ENCODE measurements around the gene BACH2. TPM values are rescaled to one million over a fixed set of nuclear protein-coding genes. Genes with fewer than 3 reads are reported as not detected.

Gene BACH2
- total RNA-seq, 1 donor from 2014 or later, result 90.4 TPM

GRCh38 chr6:90289902-90290301, 6.7 kb downstream of the BACH2 start:
- H3K27ac Mint-ChIP-seq, result peak overlapping the region; percentile 74
- peaks cover 52% of the 10 kb centered on the region for H3K36me3 Mint-ChIP-seq (ENCODE audit: low read depth)
- ATAC-seq (ENCODE audit: low read depth) (no peak), DNase-seq (no peak)
- H3K9me3 Mint-ChIP-seq, result no peaks in the 10 kb centered on the region
- ChIA-PET CTCF (interaction anchor here (1.3 to 8.1 kb wide), 5 partner anchors 71 to 349 kb away, joined by 3 to 88 read pairs (median 18); no protein-coding TSS in a partner anchor), POLR2A (interaction anchor here (1.2 to 6.5 kb wide), 2 partner anchors 6 to 189 kb away, joined by 3 to 99 read pairs; partner anchors contain the start of gene BACH2)
- H3K4me3 Mint-ChIP-seq, result no peak overlapping the region
- intact Hi-C loops (cut with micrococcal nuclease), result loop anchor here (5.0 to 10.0 kb wide), 3 partner anchors 105 to 1205 kb away; partner anchors contain the start of gene PNRC1
- no peaks in the 10 kb centered on the region for H3K27me3 Mint-ChIP-seq
- peaks cover 98% of the 10 kb centered on the region for H3K4me1 Mint-ChIP-seq
- no peak for TF ChIP-seq CTCF (IDR thresholded peaks at IDR 0.05)

- Mint-ChIP-seq H3K27ac (peak overlapping the region; percentile 15), H3K9me3 (no peaks in the 10 kb centered on the region), H3K27me3 (no peaks in the 10 kb centered on the region), H3K4me1 (peaks cover 95% of the 10 kb centered on the region), H3K36me3 (ENCODE audit: low read depth) (peaks cover 47% of the 10 kb centered on the region), H3K4me3 (no peak overlapping the region)
- ChIA-PET CTCF (interaction anchor here (0.9 to 8.1 kb wide), 8 partner anchors 14 to 347 kb away, joined by 3 to 88 read pairs (median 13); no protein-coding TSS in a partner anchor), POLR2A (interaction anchor here (0.9 to 6.5 kb wide), 12 partner anchors 7 to 459 kb away, joined by 3 to 99 read pairs (median 4); partner anchors contain the start of genes BACH2 and CASP8AP2)
- no peak for ATAC-seq (ENCODE audit: low read depth)
- DNase-seq, result no peak
- intact Hi-C loops (cut with micrococcal nuclease), result loop anchor here (1.0 to 10.0 kb wide), 3 partner anchors 166 to 1204 kb away; partner anchors contain the start of gene PNRC1
- no peak for TF ChIP-seq CTCF (IDR thresholded peaks at IDR 0.05)
Measured at GRCh38 chr6:90288404-90288803, 8.2 kb downstream of the BACH2 start.

GRCh38 chr6:90286884-90287488, 9.7 kb downstream of the BACH2 start:
- no peaks in the 10 kb centered on the region for H3K27me3 Mint-ChIP-seq
- H3K27ac Mint-ChIP-seq, result peak overlapping the region; percentile 88
- peak overlapping the region; percentile 77 for H3K4me3 Mint-ChIP-seq
- peak; percentile 45 for ATAC-seq (ENCODE audit: low read depth)
- intact Hi-C loops (cut with micrococcal nuclease), result loop anchor here (1.0 to 10.0 kb wide), 7 partner anchors 7 to 1202 kb away; partner anchors contain the start of gene PNRC1
- CTCF ChIA-PET, result interaction anchor here (0.6 to 8.1 kb wide), 18 partner anchors 9 to 346 kb away, joined by 3 to 88 read pairs (median 4); no protein-coding TSS in a partner anchor
- DNase-seq, result no peak
- H3K4me1 Mint-ChIP-seq, result peaks cover 94% of the 10 kb centered on the region
- H3K9me3 Mint-ChIP-seq, result no peaks in the 10 kb centered on the region
- H3K36me3 Mint-ChIP-seq (ENCODE audit: low read depth), result peaks cover 47% of the 10 kb centered on the region
- peak; percentile 28 for TF ChIP-seq CTCF (IDR thresholded peaks at IDR 0.05)
- POLR2A ChIA-PET, result interaction anchor here (1.1 to 6.5 kb wide), 12 partner anchors 9 to 346 kb away, joined by 3 to 99 read pairs (median 9); partner anchors contain the start of gene BACH2

GRCh38 chr6:90285611-90286381, 10.8 kb downstream of the BACH2 start:
- H3K4me1 Mint-ChIP-seq, result peaks cover 92% of the 10 kb centered on the region
- TF ChIP-seq CTCF (IDR thresholded peaks at IDR 0.05), result no peak
- no peaks in the 10 kb centered on the region for H3K9me3 Mint-ChIP-seq
- H3K36me3 Mint-ChIP-seq (ENCODE audit: low read depth), result peaks cover 39% of the 10 kb centered on the region
- ChIA-PET POLR2A (interaction anchor here (0.9 to 6.5 kb wide), 18 partner anchors 10 to 345 kb away, joined by 3 to 99 read pairs (median 6); partner anchors contain the start of gene BACH2), CTCF (interaction anchor here (0.8 to 8.1 kb wide), 11 partner anchors 8 to 345 kb away, joined by 3 to 88 read pairs (median 5); no protein-coding TSS in a partner anchor)
- H3K27me3 Mint-ChIP-seq, result no peaks in the 10 kb centered on the region
- intact Hi-C loops (cut with micrococcal nuclease), result loop anchor here (1.0 to 10.0 kb wide), 9 partner anchors 9 to 1201 kb away; partner anchors contain the start of genes CASP8AP2 and PNRC1
- DNase-seq (no peak), ATAC-seq (ENCODE audit: low read depth) (peak; percentile 67)
- H3K4me3 Mint-ChIP-seq, result peak overlapping the region; percentile 77
- H3K27ac Mint-ChIP-seq, result peak overlapping the region; percentile 88
